GM12878 (cell line): ENCODE measurements around the gene LSM14A. TPM values are rescaled to one million over a fixed set of nuclear protein-coding genes. Genes with fewer than 3 reads are reported as not detected.

ENCODE experiments used
- ATF3 ChIP-seq: IDR thresholded peaks from 2 replicates; pipeline ENCODE4 v1.6.1; 2011; ENCODE audit warnings: low read depth, mild to moderate bottlenecking, low read length, moderate library complexity, borderline replicate concordance; ENCODE audit errors: extremely low read depth
- BCL11A ChIP-seq: IDR thresholded peaks from 2 replicates; pipeline ENCODE4 v1.6.1; 2011; ENCODE audit warnings: low read depth, low read length
- E2F8 ChIP-seq: fragments of 450-650 bp; IDR thresholded peaks from 2 replicates; pipeline ENCODE4 v1.6.1; 2018; ENCODE audit warnings: mild to moderate bottlenecking, low read depth, moderate library complexity; ENCODE audit not compliant: partially characterized antibody
- FOXK2 ChIP-seq: fragments of 450-650 bp; IDR thresholded peaks from 2 replicates; pipeline ENCODE4 v1.6.1; 2017; ENCODE audit warnings: mild to moderate bottlenecking, moderate library complexity
- HSF1 ChIP-seq: fragments of 150-350 bp; IDR thresholded peaks from 2 replicates; pipeline ENCODE4 v1.6.1; 2014; ENCODE audit warnings: mild to moderate bottlenecking, low read depth, low read length
- IRF4 ChIP-seq: IDR thresholded peaks from 2 replicates; pipeline ENCODE4 v1.6.1; 2011; ENCODE audit warnings: low read depth, low read length
- POU2F2 ChIP-seq: IDR thresholded peaks from 3 replicates; pipeline ENCODE4 v1.6.1; 2011; ENCODE audit warnings: low read depth, mild to moderate bottlenecking, low read length, borderline replicate concordance
- RAD21 ChIP-seq: IDR thresholded peaks from 2 replicates; pipeline ENCODE4 v1.6.1; 2011; ENCODE audit warnings: mild to moderate bottlenecking, low read depth, low read length, moderate library complexity; ENCODE audit not compliant: insufficient read depth
- RELA ChIP-seq: fragments of 450-650 bp; IDR thresholded peaks from 2 replicates; pipeline ENCODE4 v1.8.0; 2014; ENCODE audit warnings: borderline replicate concordance; ENCODE audit not compliant: partially characterized antibody
- REST ChIP-seq: IDR thresholded peaks from 2 replicates; pipeline ENCODE4 v1.6.1; 2012; ENCODE audit warnings: mild to moderate bottlenecking, low read depth, low read length
- TBL1XR1 ChIP-seq: IDR thresholded peaks from 2 replicates; pipeline ENCODE4 v1.6.1; 2012; ENCODE audit warnings: low read depth, low read length, improper control_type of control experiment
- YY1 ChIP-seq: IDR thresholded peaks from 2 replicates; pipeline ENCODE4 v1.6.1; 2011; ENCODE audit warnings: low read depth, mild to moderate bottlenecking, low read length
- ZNF384 ChIP-seq: IDR thresholded peaks from 2 replicates; pipeline ENCODE4 v1.6.1; 2012; ENCODE audit warnings: low read depth, mild to moderate bottlenecking, low read length, improper control_type of control experiment, borderline replicate concordance
- ZNF622 ChIP-seq: fragments of 450-650 bp; IDR thresholded peaks from 2 replicates; pipeline ENCODE4 v1.6.1; 2017; ENCODE audit warnings: mild to moderate bottlenecking, inconsistent platforms
- polyA plus RNA-seq, 11 experiments: library from polyadenylated mRNA; depleted of rRNA in 4 of 11; unstranded in 6 of 11; stranded (reverse) in 5 of 11; fragments of >200 nt; fragmentation: Nextera tagmentation in 4 of 11; fragmentation: Illumina TruSeq in 1 of 11; extraction: Ambion mirVana in 4 of 11; extraction: Trizol in 1 of 11; gene quantifications; 1 replicate in 1 of 11; 2 replicates in 10 of 11; pipeline versions ENCODE4 v1.2.1 to v1.2.3, GENCODE V29; 2011 to 2016; ENCODE audit warnings: inconsistent platforms in 2 of 11, missing spikeins in 2 of 11, low read depth in 1 of 11
- total RNA-seq, 4 experiments: library from RNA; depleted of rRNA in 3 of 4; stranded (reverse); fragments of >200 nt in 3 of 4; fragmentation: Illumina TruSeq in 1 of 4; extraction: Trizol in 1 of 4; gene quantifications; 2 replicates each; pipeline versions ENCODE4 v1.2.1 to v1.2.3, GENCODE V29; 2013 to 2021

The LSM14A gene
- total and polyA plus RNA-seq, 10 of the 15 experiments (the other 5 are each of a cell fraction or from before 2014, with no cell fraction given) = 21.9 to 193 (median 89.4) TPM

- TF ChIP-seq ZNF622 (no peak), ZNF384 (no peak), ATF3 (no peak), POU2F2 (no peak), BCL11A (no peak), YY1 (no peak), IRF4 (no peak), E2F8 (no peak), TBL1XR1 (no peak), RELA (no peak), HSF1 (no peak), REST (no peak), FOXK2 (no peak), RAD21 (no peak)
Measured at GRCh38 chr19:34246340-34246739, 74.0 kb downstream of the LSM14A start (continued).
